GM18499 (cell line): Measurements from ENCODE around the gene TSEN2.
"Not testable (repeated sequence)": the region's sequence is repeated elsewhere in the genome, so short reads cannot be mapped to it uniquely, and the experiment has no call there.

Experiments
- ATAC-seq: cut with Tn5 transposase; IDR thresholded peaks from one replicate; pipeline ENCODE4 v1.9.1; 2021; ENCODE audit warnings: moderate number of reproducible peaks; ENCODE audit not compliant: insufficient read depth, unreplicated experiment

The TSEN2 gene

GRCh38 chr3:12499474-12499873, 15.2 kb downstream of the TSEN2 start:
- ATAC-seq, result no peak

GRCh38 chr3:12501360-12502020, 17.2 kb downstream of the TSEN2 start:
- no peak for ATAC-seq

- ATAC-seq, result no peak
These were observed 19.1 kb downstream of the TSEN2 start for GRCh38 chr3:12503126-12503957.

DNA sequence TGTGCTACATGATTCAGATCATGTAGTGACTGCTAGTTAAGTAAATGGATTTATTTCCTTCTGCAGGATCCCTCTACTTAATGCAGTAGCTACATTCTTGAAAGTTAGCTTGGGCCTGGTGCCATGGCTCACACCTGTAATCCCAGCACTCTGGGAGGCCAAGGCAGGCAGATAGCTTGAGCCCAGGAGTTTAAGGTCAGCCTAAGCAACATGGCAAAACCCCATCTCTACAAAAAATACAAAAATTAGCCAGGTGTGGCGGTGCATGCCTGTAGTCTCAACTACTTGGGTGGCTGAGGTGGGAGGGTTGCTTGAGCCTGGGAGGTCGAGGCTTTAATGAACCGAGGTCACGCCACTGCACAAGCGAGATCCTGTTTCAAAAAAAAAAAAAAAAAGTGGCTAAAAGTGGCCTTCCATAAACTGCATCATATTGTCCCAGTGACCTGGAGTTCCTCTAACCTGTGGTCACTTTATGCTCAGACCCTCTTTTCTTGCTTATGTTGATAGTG, 22.0 kb downstream of the TSEN2 start:
- ATAC-seq, result no peak

DNA sequence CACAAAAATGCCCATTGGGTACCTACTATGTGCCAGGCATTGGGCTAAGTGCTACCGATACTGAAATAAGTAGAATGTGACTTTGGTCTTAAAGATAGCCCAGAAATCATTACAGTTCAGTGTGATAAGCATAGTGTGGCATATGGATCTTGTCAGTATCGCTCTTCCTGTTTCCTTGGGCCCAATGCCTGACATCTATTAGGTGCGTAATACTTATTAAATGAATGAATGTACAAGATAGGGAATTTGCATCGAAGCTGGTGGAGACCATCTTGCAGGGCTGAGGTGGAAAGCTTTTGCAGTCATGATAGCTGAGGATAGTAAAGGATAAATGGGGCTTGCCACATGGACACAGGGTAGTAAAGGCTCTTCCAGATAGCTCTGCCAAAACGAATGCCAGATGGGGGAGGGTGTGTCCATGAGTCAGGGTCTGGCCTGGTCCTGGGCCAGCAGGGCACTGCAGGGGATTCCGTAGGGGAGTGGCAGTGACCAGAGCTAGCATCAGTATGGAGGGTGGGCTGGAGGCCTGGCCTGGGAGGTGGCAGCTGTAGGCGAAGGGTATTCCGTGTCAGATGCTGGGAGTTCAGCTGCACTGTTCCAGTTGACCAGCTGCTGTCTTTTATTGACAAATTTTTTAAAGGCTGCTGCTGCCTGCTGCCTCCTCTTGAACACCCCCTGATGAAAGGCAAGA, 23.5 kb downstream of the TSEN2 start:
- no peak for ATAC-seq

- no peak for ATAC-seq
These were observed 24.0 kb downstream of the TSEN2 start for GRCh38 chr3:12508291-12508700.

GRCh38 chr3:12509466-12509865, 25.2 kb downstream of the TSEN2 start:
- no peak for ATAC-seq

- no peak for ATAC-seq
These were observed 28.3 kb downstream of the TSEN2 start for GRCh38 chr3:12512534-12513118.

DNA sequence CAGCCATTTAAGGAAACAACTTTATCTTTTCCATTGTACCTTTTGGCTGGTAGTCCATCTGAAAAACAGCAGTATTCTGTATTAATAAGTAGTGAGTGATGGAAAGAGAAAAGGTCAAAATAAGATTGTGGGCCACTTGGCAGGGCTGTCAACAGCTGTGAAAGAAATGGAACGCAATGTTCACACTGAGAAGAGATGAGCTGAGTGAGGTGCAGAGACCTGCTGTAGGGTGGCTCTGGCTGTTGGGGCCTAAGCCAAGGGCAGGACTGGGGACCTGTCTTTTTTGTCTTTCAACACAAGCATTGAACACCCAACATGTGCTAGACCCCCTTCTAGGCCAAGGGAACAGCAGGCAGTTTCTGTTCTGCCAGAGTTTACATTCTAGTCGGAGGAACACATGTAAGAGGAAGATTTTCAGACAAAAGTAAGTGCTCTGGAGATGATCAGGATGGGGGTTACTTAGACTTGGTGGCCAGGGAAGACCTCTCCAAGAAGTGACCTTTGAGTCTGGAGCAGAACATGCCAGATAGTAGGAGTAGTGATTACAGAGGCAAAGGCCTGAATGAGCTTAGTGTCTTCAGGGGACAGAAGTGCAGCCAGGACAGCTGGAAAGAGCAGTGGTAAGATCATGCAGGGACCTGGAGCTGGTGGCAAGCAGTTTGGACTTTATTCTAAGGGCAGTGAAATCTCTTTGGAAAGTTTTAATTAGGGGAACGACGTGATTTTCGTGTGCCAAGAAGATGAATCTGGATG, 29.6 kb downstream of the TSEN2 start:
- ATAC-seq, result no peak

GRCh38 chr3:12515631-12516030, 31.4 kb downstream of the TSEN2 start:
- ATAC-seq, result no peak

GRCh38 chr3:12516873-12517272, 32.6 kb downstream of the TSEN2 start:
- ATAC-seq, result no peak

- no peak for ATAC-seq
These were observed 34.2 kb downstream of the TSEN2 start for GRCh38 chr3:12518261-12519028.

DNA sequence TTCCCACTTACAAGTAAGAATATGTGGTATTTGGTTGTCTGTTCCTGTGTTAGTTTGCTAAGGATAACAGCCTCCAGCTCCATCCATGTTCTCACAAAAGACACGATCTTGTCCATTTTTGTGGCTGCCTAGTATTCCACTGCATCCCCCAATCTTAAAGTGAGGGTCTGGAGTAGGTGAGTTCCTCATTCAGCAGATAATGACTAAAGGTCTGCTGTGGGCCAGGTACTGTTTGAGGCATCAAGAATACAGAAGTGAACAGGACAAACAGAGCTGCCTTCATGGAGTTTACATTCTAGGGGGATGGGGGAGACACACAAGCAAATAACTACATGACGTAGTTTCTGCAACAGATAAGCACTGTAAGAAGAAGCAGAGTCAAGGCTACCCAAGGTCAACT, 36.7 kb downstream of the TSEN2 start:
- no peak for ATAC-seq

- ATAC-seq, result no peak
These were observed 38.4 kb downstream of the TSEN2 start for GRCh38 chr3:12522721-12523120.

GRCh38 chr3:12527757-12528143, 43.5 kb downstream of the TSEN2 start:
- ATAC-seq, result no peak

DNA sequence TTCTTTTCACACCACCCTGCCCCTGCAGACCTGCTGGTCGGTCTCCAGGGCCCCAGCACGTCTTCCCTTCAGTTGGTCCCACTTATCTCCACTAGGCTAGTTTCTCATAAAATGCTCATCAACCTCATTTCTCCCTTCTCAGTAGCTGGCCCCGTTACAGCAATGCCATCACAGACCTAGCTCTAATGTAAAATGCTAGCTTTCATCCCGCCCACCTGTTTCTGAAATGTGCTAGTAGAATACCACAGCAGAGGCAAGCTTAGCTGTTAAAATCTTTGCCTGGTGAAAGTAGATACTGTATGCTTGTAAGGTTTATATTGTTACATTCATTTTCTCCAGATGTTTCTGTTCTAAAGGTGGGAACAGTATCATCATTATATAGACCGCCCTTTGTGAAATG, 47.9 kb downstream of the TSEN2 start:
- ATAC-seq, result no peak

DNA sequence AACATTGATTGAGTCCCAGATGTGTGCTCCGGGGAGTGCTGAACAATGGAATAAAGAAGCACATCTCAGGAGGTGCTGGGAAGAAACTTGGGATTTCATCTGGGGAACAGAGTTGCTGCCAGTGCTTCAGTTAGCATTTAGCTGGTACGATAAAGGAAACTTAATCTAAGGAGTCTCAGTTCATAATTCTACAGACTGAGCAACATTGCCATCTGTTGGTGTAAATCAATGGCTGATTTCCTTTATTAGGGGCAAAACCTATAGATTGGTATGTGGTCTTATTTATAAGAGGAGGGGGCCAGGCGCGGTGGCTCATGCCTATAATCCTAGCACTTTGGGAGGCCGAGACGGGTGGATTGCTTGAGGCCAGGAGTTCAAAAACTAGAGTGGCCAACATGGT, 52.1 kb downstream of the TSEN2 start:
- no peak for ATAC-seq

- ATAC-seq, result no peak
These were observed 57.3 kb downstream of the TSEN2 start for GRCh38 chr3:12541625-12542024.

DNA sequence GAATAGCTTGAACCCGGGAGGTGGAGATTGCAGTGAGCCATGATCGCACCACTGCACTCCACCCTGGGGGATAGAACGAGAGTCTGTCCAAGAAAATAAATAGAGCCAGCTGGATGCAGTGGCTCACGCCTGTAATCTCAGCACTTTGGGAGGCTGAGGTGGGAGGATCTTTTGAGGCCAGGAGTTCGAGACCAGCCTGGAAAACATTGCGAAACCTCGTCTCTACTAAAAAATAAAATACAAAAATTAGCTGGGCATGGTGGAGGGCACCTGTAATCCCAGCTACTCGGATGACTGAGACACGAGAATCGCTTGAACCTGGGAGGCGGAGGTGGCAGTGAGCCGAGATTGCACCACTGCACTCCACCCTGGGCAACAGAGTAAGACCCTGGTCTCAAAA, 59.2 kb downstream of the TSEN2 start:
- ATAC-seq, result not testable (repeated sequence)
